PC-3 (cell line): ENCODE data around the gene PKN1. TPM values are rescaled to one million over a fixed set of nuclear protein-coding genes. Genes with fewer than 3 reads are reported as not detected.

Source experiments
- ATAC-seq: fragments of 200-7000 bp; cut with Tn5 transposase; 2 replicates; pipeline ENCODE4 v1.9.1; 2020; ENCODE audit warnings: mild to moderate bottlenecking, moderate library complexity
- BruUV-seq: library from RNA; stranded (reverse); fragments of 400-500 nt; replicated peaks from 2 replicates; lab custom pipeline; 2021; lab: Mats Ljungman, UMichigan
- CTCF ChIA-PET: fragments of 300-600 bp; sonication (Branson Sonifier 250); formaldehyde crosslinking; loops from one replicate; lab custom pipeline; 2022; ENCODE audit warnings: antibody characterized with exemption; lab: Charles Lee
- POLR2A ChIA-PET: fragments of 300-600 bp; sonication (Branson Sonifier 250); formaldehyde crosslinking; loops from one replicate; lab custom pipeline; 2022; ENCODE audit warnings: antibody characterized with exemption; ENCODE audit not compliant: unreplicated experiment; lab: Charles Lee
- DNase-seq: peaks from one replicate; pipeline ENCODE4 v3.0.0-alpha.2; 2015
- H2AFZ ChIP-seq: fragments of 300-600 bp; sonication (generic); 2 replicates; pipeline ENCODE4 v1.6.0; 2016; ENCODE audit warnings: antibody characterized with exemption, low read length
- H3F3A ChIP-seq: fragments of 300-600 bp; sonication (generic); one replicate; pipeline ENCODE4 v1.6.0; 2017; ENCODE audit warnings: antibody characterized with exemption, low read length, control low read depth, mild to moderate bottlenecking; ENCODE audit not compliant: unreplicated experiment
- H3K27ac ChIP-seq: fragments of 300-600 bp; sonication (generic); 2 replicates; pipeline ENCODE4 v1.5.1; 2016; ENCODE audit warnings: mild to moderate bottlenecking, low read length
- H3K27me3 ChIP-seq: fragments of 300-600 bp; sonication (generic); 2 replicates; pipeline ENCODE4 v1.6.1; 2016; ENCODE audit warnings: low read length, mixed read lengths
- H3K36me3 ChIP-seq: fragments of 300-600 bp; sonication (generic); 2 replicates; pipeline ENCODE4 v1.6.1; 2016; ENCODE audit warnings: low read depth, mixed run types, low read length, mixed read lengths
- H3K4me1 ChIP-seq: fragments of 300-600 bp; sonication (generic); 2 replicates; pipeline ENCODE4 v1.5.1; 2016; ENCODE audit warnings: low read length; ENCODE audit not compliant: insufficient read depth
- H3K4me2 ChIP-seq: fragments of 300-600 bp; sonication (generic); 2 replicates; pipeline ENCODE4 v1.6.0; 2016; ENCODE audit warnings: low read length
- H3K4me3 ChIP-seq: fragments of 300-600 bp; sonication (generic); 2 replicates; pipeline ENCODE4 v1.5.1; 2016; ENCODE audit warnings: mild to moderate bottlenecking, low read length, mixed read lengths
- H3K79me2 ChIP-seq: fragments of 300-600 bp; sonication (generic); 2 replicates; pipeline ENCODE4 v1.6.1; 2017; ENCODE audit warnings: low read length, mixed read lengths
- H3K9ac ChIP-seq: fragments of 300-600 bp; sonication (generic); 2 replicates; pipeline ENCODE4 v1.6.0; 2016; ENCODE audit warnings: mild to moderate bottlenecking, low read length
- H3K9me2 ChIP-seq: fragments of 300-600 bp; sonication (generic); replicated peaks from 2 replicates; pipeline ENCODE4 v1.6.1; 2016; ENCODE audit warnings: mixed run types, low read length, mixed read lengths
- H3K9me3 ChIP-seq: fragments of 300-600 bp; sonication (generic); 2 replicates; pipeline ENCODE4 v1.6.1; 2016; ENCODE audit warnings: low read length, mixed read lengths
- H4K20me1 ChIP-seq: fragments of 300-600 bp; sonication (generic); 2 replicates; pipeline ENCODE4 v1.6.1; 2016; ENCODE audit warnings: low read length, mixed read lengths
- EZH2 ChIP-seq: fragments of 300-600 bp; sonication (generic); IDR thresholded peaks from one replicate; pipeline ENCODE4 v1.6.1; 2017; ENCODE audit warnings: antibody characterized with exemption, mild to moderate bottlenecking, low read length; ENCODE audit not compliant: unreplicated experiment
- EZH2phosphoT487 ChIP-seq: fragments of 300-600 bp; sonication (generic); IDR thresholded peaks from 2 replicates; pipeline ENCODE4 v1.6.1; 2018; ENCODE audit warnings: mild to moderate bottlenecking, antibody characterized with exemption, low read length, borderline replicate concordance
- intact Hi-C: fragments of 100-400 bp; cut with micrococcal nuclease; formaldehyde crosslinking; loops from 2 replicates; pipeline ENCODE4 v1.9.0; 2023
- total RNA-seq: library from RNA; depleted of rRNA; stranded (reverse); fragments of >200 nt; gene quantifications from 2 replicates; pipeline ENCODE4 v1.2.3, GENCODE V29; 2014
- TF ChIP-seq, protein P1 (sequence below): fragments of 300-600 bp; sonication (generic); conservative IDR thresholded peaks from 2 replicates; pipeline ENCODE4 v1.5.1; 2017; ENCODE audit warnings: antibody characterized with exemption, low read depth, mild to moderate bottlenecking, low read length

PKN1 gene
- total RNA-seq, 1 experiment from 2014 or later: 186 TPM

DNA sequence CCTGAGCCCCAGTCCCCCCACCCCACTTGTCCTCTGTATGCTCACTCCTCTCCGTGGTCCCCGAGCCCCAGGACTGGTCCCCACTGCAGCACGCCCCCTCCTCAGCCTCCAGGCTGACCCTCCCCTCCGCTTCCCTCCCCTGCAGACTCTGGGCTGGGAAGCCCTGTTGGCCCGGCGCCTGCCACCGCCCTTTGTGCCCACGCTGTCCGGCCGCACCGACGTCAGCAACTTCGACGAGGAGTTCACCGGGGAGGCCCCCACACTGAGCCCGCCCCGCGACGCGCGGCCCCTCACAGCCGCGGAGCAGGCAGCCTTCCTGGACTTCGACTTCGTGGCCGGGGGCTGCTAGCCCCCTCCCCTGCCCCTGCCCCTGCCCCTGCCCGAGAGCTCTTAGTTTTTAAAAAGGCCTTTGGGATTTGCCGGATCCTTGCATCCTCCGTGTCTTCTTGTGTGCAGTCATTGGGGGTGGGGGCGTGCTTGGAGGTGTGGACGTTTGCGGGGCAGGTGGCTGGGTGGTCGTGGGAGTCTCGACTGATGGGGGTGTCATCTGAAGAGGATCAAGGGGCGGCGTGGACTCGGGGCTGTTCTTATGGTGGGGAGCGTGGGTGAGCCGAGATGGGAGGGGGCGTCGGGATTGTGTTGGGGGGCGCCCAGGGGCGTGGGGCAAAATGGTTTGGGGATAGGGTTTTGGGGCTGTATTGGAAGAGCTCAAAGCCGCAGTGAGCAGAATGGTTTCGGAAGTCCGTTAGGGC, 38.5 kb downstream of the PKN1 start:
- Histone ChIP-seq H3K27ac (no peak overlapping the region), H2AFZ (no peak overlapping the region), H3K9me2 (no peaks in the 10 kb centered on the region), H3K4me2 (peak overlapping the region; percentile 77; the same call in 1 of the 2 replicates), H3K9me3 (no peaks in the 10 kb centered on the region), H4K20me1 (no peaks in the 10 kb centered on the region), H3K4me1 (peaks cover 24% of the 10 kb centered on the region), H3K9ac (no peak overlapping the region), H3K36me3 (peaks cover 19% of the 10 kb centered on the region; the same call in 1 of the 2 replicates), H3F3A (no peaks in the 10 kb centered on the region), H3K27me3 (no peaks in the 10 kb centered on the region), H3K4me3 (no peak overlapping the region; the same call in 1 of the 2 replicates), H3K79me2 (no peaks in the 10 kb centered on the region)
- ChIA-PET CTCF (interaction anchor here (0.6 to 1.4 kb wide), 3 partner anchors 8 to 335 kb away, joined by 5 to 9 read pairs (median 7); partner anchors contain the start of gene ASF1B), POLR2A (no interaction called here)
- no TSS peak for BruUV-seq
- DNase-seq: no peak
- intact Hi-C loops: loop anchor here (10.0 kb wide), 1 partner anchor 337 kb away; the partner anchor contains the start of gene ASF1B
- TF ChIP-seq EZH2phosphoT487 (no peak), EZH2 (no peak)
- TF ChIP-seq, protein P1, sequence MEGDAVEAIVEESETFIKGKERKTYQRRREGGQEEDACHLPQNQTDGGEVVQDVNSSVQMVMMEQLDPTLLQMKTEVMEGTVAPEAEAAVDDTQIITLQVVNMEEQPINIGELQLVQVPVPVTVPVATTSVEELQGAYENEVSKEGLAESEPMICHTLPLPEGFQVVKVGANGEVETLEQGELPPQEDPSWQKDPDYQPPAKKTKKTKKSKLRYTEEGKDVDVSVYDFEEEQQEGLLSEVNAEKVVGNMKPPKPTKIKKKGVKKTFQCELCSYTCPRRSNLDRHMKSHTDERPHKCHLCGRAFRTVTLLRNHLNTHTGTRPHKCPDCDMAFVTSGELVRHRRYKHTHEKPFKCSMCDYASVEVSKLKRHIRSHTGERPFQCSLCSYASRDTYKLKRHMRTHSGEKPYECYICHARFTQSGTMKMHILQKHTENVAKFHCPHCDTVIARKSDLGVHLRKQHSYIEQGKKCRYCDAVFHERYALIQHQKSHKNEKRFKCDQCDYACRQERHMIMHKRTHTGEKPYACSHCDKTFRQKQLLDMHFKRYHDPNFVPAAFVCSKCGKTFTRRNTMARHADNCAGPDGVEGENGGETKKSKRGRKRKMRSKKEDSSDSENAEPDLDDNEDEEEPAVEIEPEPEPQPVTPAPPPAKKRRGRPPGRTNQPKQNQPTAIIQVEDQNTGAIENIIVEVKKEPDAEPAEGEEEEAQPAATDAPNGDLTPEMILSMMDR: no peak
- no peak for ATAC-seq

DNA sequence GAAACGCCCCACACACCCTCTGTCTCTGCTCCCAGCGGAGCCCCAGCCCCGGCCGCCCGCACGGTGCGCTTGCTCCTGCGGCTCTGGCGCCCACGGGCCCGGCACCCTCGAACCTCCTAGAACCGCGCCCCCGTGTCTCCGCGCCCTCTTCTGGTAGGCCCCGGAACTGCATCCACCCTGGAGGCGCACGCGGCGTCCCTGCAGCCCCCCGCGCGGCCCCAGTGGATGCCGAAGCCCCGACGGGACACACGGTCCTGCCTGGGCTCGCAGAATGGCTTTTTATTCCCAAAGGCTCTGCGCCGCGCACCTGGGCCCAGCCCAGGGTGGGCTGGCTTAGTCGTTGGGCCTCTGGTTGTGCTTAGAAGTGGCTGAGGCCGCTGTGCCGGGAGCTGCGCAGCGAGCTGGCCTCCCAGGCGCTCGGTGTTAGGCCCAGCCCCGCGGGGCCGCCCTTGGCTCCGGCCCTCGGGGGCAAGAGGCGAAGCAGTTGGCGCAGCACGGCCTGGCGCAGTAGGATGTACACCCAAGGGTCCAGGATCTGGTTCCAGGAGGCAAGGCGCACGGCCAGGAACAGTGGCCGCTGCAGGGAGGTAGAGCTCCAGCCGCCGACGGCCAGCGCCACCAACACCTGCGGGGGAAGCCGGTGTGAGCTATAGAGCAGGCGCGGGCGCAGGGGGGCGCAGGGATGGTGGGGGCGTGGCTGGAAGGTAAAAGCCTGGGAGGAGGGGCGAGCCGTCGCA, 39.3 kb downstream of the PKN1 start:
- peak overlapping the region; percentile 77 for H3K4me2 ChIP-seq
- CTCF ChIA-PET: interaction anchor here (0.6 to 1.4 kb wide), 4 partner anchors 7 to 336 kb away, joined by 3 to 9 read pairs (median 6); partner anchors contain the start of gene ASF1B

More for the DNA sequence above, 39.3 kb downstream of the PKN1 start:
- Histone ChIP-seq H3K4me3 (peak overlapping the region; percentile 50), H3K27me3 (no peaks in the 10 kb centered on the region), H3K27ac (no peak overlapping the region), H3F3A (no peaks in the 10 kb centered on the region), H3K9ac (no peak overlapping the region), H3K4me1 (peaks cover 29% of the 10 kb centered on the region), H4K20me1 (no peaks in the 10 kb centered on the region), H2AFZ (peak overlapping the region; percentile 70), H3K9me3 (no peaks in the 10 kb centered on the region), H3K36me3 (peaks cover 19% of the 10 kb centered on the region; the same call in 1 of the 2 replicates), H3K9me2 (no peaks in the 10 kb centered on the region), H3K79me2 (no peaks in the 10 kb centered on the region)
- BruUV-seq: no TSS peak
- TF ChIP-seq EZH2: no peak
- TF ChIP-seq, protein P1: peak; percentile 96
- no peak for TF ChIP-seq EZH2phosphoT487
- DNase-seq: peak; percentile 72
- POLR2A ChIA-PET: no interaction called here
- intact Hi-C loops: loop anchor here (10.0 kb wide), 1 partner anchor 338 kb away; the partner anchor contains the start of gene ASF1B
- peak; percentile 7; the same call in 1 of the 2 replicates for ATAC-seq
